ENCODE measurements around the gene CNTN4.
"Not testable (repeated sequence)": the region's sequence is repeated elsewhere in the genome, so short reads cannot be mapped to it uniquely, and the experiment has no call there.

Gene CNTN4

DNA sequence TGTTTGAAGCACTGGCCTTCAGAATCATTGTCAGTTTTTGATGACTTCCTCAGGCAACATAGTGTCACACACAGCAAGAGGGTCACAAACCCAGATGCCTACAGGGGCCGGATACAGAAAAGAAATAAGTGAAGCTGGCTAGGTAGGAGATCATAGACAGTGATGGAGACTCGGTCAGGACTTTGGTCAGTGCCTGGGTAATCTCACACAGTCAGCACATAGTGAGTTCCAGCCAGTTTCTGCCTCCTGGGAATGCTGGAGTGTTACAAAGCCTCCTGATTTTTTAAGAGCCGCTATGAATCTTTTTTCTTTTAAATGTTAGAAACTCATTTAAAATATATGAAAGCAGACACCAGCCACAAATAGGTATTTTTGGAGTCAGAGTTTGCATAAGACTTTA, 612.4 kb downstream of the CNTN4 start:
- no peak for DNase-seq

DNA sequence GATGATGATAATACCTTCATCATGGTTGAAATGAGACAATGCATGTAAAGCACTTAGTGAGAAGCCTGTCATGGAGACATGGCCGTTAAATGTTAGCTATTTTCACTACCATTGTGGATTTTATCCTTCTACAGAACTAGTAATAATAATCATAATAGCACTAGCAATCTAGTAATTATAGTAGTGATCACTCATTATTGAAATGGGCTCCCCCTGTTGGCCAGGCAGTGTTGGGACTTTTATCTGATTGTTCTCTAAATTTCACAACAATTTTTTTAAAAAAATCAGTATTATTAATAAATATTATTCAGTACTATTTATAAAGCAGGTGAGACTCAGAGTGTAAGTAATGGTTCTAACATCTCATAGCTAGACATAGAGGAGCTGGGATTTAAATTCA, 615.3 kb downstream of the CNTN4 start:
- DNase-seq = peak in 1 of 4 experiments; percentile 1

DNA sequence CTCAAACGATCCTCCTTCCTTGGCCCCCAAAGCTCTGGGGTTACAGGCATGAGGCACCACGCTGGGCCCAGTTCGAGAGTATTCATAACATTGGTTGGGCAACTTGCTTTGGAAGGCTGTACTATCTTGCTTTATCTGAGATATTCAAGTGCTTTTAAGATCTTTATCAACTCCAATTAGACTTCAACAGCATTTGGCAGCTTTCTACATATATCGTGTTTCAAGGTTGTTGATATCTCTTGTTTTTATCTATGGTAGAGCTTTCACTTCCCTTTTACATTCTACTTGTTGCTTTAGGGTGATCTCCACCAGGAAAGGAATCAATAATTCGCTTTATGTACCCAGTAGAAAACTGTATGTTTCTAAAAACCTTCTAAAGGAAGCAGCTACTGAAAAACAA, 616.2 kb downstream of the CNTN4 start:
- no peak for DNase-seq

DNA sequence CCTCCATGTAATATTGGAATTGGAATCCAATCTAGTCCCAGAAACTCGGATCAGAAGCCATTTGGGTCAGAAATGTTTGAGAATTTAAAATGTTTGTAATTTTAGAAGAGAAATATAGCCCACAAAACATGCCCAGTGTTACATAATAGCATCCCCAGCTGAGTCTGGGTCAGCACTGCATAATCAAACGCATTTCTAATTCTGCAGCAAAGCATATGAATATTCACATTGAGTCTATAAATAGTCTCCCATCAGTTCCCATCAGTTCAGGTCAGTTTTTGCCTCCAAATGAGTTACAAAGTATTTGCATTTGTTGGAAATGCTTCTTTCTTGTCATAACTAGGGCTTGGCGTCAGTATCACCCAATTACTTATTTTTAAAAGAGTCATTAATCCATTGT, 628.4 kb downstream of the CNTN4 start:
- no peak for DNase-seq

DNA sequence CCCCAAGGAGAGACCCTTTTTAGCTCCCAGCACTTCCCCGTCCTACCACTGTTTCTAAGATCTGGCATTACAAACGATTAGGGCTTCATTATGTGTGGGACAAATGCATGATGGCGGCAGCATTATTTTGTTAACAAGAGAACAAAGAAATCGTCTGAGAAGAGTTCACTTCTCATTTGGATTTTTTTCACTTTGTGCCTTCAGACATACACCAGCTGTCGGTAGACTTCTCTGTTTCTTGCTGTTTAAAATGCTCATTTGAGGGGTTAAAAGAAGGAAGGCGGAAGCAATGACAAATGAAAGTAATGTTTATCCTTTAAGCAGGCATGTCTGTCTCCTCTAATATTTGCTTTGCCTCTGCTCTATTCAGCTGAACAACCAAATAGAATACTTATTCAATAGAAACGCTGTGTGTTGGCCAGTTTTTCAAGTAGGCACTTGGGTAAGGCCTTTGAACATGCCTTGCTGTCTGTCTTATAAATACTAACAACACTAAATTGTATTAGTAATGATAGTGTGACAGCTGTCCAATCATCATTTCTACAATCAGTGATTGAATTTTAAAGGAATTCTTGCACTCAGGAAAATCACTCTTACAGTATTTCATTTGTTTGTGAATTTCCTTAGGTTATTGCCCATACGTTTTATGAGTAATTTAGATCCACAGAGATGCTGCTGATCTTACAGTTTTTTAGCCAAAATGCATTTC, 629.1 kb downstream of the CNTN4 start:
- no peak for DNase-seq

DNA sequence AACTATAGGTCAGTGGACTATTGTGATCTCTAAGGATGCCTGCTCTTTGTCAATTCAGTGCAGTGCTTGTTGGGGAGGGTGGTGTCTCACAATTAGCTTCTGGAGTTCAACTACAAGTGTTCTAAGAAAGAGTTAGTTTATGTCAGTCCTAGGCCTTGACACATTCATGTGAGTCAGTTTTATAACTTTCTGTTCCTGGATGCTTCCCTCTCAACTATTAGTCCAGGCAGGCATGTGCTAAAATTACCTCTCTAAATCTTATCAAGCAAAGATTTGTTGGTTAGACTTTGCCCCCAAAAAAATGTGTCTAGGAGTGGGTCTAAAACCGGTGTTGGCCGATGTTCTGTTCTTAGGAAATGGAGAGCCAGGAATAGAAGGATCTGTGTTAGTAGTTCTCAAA, 633.2 kb downstream of the CNTN4 start:
- DNase-seq = no peak

DNA sequence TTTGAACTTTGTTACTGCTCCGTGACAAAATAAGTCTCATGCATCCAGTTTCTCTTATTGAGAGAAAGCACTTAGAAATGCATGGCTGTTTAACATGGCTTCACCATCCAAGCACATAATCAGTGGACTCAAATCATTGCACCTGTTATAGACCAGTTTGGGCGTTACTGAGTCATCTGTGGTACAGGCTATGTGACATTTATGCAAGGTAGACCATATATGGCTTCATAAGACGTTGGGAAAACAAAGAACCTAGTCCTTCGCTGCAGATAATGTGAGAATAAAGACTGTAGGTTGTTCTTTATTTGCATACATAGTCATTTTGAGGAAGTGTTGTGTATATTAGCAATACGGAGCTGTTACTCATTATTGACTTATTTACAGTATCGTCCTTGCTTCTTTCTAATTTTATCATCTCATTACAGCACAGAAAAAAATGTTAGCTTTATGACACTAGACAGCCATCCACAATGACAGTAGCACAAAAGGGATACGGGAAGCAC, 636.8 kb downstream of the CNTN4 start:
- DNase-seq = no peak

DNA sequence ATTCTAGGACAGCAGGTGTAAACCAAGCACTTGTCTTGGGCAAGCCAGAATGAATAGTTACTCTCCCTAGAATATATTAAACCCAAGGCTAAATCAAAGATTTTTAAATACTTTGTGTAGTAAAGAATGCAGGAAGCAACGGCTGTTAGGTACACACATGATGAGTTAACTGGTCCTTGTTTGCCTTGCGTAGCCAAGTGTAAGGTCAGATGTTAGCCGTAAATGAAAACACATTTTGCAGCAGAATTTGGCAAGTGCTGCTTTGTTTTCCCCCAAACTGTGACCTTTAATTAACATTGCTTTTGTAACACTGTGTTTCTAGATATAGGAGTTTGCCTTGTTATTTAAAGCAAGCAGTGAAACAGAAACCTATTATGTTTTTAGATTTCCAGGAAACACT, 642.9 kb downstream of the CNTN4 start:
- no peak for DNase-seq

DNA sequence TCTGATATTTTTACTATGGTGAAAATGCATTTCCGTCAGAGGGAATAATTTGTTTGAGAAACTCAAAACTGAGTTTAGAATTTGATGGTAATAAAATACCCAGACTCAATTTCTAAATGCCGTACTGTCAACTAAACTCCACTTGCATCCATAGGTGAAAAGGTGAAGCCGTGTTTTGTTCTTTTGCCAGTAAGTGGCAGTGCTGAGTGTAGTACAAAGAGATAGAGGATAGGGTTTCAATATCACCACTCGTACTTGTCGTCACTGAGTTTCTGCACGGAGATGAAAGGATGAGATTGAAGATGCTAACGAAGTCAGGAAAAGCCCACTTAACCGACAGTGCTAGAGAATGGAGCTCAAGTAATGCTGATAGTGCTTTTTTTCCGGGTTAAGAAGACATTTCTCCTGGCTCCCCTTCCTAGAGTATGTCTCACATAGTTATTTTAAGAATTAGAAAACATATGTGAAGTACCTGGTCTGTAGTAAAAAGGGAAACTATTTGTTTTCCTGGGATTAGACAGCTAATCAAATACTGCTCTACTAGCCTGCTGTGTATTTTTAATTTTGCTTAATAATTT, 666.4 kb downstream of the CNTN4 start:
- no peak for DNase-seq

DNA sequence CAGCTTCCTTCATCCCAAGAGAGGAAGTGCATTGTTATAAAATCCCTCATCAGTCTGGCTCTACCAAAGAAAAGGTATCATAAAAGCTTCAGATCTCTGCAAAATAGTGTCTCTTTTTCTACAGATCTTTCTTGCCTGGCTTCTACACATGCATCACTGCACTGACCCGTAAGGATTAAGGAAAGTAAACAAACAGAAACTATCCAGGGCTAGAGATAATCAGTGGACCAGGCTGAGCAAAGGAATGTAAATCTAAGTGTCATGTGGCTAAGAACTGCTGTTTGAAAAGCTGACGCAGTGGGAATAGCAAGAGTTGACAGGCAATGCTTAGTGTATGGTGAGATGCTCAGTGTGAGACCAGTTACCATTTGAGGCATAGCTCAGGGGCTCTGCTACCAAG, 671.8 kb downstream of the CNTN4 start:
- no peak for DNase-seq

DNA sequence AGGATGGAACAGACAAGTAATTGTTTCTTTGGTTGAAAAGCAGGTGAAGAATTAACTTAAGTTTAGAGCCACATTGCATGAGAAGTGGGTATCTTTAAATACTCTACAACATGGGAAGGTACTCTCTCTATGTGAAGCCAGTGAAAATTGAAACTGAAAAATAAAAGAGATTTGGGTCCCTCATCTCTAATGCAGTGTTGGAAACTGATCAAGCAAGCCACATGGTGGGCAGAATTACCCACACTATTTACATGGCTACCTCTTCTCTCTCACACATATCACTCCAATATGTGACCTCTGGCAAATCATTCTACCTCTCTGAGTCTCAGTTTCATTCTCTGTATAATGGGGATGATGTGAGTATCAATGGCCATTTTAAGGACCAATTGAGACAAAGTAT, 672.5 kb downstream of the CNTN4 start:
- no peak for DNase-seq

DNA sequence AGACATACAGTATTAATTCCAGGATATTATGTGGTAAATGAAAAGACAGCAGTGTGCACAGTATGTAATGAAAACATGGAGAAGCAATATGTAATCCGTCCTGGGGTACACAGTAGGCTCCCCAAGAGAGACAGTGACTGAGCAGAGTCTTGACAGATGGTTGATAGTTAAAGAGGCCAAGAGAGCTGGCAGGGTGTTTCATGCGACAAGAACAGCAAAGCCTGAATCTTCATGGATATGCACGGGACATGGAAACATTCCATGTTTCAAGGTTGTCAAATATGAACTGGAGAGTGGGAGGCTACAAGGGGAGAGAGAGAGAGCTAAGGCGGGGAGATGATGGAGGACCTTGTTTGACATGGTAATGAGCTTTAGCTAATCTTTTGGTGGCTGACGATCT, 673.1 kb downstream of the CNTN4 start:
- no peak for DNase-seq

DNA sequence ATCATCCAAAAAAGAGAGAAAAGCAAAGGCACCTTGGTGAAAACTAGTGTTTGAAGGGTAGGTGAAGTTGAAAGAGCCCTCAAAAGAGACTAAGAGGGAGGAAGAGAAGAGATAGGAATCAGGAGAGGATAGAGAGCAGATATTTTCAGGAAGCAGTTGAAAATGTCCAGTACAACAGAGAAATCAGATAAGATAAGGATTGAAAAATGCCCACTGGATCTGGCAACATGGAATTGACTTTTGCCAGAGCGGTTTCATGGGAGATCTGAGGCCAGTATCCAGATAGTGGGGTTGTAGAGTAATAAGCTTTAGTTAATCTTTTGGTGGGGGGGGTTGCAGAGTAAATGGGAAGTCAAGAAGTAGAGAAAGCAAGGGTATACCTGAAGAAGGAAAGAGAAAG, 674.1 kb downstream of the CNTN4 start:
- DNase-seq = no peak

DNA sequence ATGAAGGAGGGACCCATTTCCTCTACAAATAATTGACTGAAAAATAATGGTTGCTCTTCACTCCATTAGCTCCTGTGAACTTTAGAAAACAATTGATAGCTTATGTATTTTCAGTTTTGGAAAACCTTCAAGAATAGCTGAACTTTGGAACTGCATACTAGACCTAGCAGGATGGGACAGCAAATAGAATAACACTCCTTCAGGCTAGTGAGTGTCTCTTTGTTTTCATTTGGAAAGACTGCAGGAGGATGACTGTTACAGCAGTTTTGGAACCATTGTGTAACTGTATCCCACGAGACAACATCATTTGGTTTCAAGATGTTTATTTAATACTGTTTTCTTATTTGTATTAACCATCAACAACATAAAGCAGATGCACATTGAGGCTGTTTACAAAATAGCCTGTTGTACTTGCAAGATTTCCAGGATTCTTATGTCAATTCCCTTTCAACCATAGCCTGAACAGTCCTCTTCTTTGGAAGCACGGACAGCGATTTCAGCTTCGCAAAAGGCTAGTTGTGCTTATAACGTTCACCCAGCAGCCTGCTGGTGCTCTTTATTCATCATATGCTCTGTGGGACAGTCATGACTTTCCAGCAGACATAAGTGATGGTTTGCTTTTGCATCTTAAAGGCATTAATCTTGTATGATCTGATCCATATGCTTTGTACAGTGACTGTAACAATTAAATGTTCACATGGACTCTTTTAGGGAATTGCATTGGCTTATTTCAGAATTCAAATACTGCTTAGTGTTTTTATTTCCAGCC, 676.0 kb downstream of the CNTN4 start:
- DNase-seq = no peak

DNA sequence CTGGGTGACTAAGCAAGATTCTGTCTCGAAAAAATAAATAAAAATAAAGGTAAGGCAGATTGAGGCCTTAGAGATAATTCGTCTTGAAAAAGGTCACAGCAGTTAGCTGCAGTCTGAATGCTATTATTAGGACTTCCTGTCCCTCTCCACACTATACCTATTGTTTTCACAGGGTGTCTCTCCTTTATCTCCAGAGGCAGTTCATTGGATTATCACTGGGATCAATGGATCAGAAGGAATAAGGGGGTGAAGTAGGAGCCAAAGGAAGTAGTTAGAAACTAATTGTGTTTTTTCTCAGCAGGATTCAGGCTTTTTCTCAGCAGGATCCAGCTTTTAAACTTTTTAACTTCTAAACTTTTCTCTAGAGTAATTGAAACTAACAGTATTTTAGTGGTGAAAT, 684.6 kb downstream of the CNTN4 start:
- DNase-seq = no peak

DNA sequence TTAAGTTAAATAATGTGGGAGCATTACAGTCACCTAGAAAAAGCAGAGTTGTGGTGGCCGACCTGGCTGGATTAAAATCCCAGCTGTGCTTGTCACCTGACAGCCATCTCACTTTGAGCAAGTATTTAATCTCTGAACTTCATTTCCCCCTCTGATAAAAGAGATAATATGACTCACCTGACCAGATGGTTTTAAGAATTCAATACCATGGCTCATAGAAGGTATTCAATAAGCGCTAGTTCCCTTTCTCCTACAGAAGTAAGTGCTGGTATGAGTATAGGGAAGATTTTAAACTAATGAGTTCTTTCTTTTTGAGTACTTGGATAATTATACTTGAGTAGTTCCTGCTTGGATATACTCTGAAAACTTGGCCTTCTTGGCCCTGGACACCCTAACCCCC, 686.0 kb downstream of the CNTN4 start:
- DNase-seq = no peak

DNA sequence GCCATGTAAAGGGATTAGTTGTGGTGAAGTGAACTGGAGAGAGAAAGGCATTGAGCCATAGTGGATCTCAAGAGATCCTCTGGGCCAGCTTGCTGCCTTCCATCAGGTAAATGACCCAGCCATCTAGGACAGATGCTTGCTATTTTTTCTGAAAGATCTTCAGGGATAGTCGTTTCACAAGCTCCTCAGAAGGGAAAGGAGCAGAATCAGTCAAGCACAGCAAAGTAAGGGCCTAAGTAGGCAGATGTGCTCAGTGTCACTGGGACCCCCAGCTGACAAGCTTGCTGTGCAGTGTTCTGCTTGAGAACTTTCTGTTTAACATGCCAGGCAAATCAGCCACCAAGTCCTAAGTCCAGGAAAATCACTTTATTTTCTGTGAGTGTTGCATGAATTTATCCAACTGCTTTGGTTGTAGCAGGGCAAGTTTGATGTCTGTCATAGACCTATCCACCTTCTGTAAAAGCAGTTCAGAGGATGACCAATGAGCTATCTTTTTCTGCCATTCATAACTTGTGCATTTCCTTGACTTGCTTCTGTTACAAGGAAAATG, 691.7 kb downstream of the CNTN4 start:
- DNase-seq = no peak

DNA sequence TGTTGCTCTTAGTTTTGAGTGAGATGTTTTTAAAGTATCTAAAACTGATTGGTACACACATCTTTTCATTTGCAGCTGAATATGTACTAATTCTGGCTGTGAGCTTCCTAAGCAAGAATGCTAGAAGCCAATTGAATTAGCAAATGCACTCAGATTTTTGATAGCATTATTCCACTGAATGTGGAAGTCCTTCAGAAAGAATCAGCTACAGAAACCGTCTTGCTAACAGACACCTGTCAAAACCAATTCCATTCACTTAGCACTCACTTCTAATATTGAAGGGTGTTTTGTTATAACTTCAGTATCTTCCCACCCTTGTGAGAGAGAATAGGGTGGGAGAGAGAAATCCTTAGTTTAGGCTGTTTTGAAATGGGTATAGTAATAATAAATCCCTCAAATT, 693.8 kb downstream of the CNTN4 start:
- no peak for DNase-seq

DNA sequence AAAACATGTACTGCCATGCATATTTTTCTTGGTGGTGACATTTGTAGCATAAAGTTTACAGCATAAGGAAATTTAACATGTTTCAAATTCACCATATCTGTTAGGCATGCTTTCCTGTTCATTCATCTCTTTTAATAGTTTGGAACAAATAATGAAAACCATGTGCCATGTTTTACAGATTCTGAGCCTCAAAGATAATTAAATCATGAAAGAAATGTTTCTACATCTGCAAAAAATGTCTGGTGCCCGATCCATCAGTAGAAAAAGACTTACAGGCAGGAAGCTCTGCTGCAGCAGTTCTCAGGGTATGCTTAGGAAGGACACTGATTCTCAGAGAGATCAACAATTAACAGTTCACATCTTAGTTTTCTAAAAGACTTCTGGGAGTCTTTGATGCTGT, 695.3 kb downstream of the CNTN4 start:
- no peak for DNase-seq

DNA sequence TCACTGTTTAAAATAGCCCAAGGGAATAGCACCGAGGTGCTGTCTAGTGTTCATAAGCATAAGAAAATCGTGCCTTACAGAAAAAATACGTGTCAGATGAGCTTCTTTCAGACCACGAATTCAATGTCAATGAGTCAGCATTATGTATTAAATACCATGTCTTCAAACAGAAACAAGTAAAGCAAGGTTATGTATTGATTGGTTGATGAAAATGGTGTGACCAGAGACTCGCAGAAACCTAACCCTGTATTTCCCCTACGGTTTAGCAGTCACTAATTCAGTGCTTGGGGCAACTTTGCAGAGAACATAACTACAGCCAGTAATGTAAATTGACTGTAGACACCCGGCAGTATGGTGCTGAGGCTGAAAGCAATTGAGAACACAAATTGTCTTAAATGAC, 703.8 kb downstream of the CNTN4 start:
- no peak for DNase-seq

DNA sequence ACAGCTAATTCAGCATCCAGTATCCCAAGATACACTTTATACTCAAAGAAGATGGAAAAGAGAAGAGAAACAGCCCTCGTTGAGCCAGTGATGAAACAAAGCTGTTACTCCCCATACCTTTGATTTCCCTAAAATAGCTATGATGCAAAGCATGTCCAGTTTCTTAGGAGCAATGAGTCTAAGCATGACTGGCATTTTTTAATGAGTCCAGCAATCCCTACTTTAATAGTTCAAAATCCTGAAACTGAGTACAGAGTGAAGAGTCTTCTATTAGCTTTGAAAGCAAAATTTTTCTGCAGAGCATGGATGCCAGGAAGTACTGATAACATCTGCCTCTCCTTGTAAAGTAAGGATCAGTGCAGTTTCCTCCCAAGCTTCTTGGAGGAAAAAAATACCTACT, 708.8 kb downstream of the CNTN4 start:
- no peak for DNase-seq

DNA sequence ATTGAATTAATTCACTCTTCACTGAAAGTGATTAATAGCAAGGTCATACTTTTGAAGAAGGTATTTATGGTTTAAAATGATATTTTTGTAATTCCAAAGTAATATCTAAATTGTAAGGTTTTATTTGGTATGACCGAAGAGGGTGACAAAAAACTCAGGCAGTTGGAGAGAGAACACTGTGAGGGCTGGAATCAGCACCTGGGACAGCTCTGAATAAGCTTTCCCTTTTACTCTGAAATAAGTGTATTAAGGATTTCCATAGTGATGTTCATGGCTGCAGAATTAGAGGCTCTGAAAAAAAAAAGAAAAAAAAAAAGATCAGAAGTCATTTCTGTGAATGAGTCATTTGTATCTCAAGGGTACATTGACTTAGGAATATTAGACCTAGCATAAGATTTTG, 712.1 kb downstream of the CNTN4 start:
- DNase-seq = no peak

DNA sequence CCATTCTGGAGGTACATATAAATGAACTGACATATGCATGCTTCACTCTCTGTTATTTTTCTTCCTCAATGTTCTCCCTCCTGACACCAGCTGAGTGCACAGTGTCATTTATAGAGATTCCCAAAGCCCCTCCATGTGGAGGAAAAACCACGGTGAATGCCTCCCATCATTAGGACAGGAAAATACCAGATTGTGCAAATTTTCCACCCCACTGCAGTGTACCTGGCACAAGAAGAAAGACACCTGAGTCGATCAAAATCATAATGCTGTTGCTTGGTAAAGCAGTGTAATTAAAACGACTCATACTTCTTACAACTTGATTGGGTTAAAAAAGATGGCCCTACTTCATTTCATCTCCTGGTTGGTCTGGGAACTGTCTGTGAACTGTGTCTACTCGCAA, 720.9 kb downstream of the CNTN4 start:
- DNase-seq = no peak

DNA sequence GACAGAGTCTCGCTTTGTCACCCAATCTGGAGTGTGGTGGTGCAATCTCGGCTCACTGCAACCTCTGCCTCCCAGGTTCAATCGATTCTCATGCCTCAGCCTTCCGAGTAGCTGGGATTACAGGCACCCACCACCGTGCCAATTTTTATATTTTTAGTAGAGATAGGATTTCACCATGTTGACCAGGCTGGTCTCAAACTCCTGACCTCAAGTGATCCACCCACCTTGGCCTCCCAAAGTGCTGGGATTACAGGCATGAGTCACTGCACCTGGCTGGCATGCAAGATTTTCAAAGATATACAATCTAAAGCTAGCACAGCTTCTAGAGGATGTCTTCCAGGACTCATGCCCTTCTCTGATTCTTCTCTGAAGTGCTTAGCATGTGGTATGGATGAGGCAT, 722.3 kb downstream of the CNTN4 start:
- not testable (repeated sequence) for DNase-seq
